HG03196 (cell line): ENCODE data around the gene KLF6.

Source experiments
- ATAC-seq: cut with Tn5 transposase; IDR thresholded peaks from one replicate; pipeline ENCODE4 v1.9.1; 2021; ENCODE audit not compliant: unreplicated experiment

KLF6 gene

DNA sequence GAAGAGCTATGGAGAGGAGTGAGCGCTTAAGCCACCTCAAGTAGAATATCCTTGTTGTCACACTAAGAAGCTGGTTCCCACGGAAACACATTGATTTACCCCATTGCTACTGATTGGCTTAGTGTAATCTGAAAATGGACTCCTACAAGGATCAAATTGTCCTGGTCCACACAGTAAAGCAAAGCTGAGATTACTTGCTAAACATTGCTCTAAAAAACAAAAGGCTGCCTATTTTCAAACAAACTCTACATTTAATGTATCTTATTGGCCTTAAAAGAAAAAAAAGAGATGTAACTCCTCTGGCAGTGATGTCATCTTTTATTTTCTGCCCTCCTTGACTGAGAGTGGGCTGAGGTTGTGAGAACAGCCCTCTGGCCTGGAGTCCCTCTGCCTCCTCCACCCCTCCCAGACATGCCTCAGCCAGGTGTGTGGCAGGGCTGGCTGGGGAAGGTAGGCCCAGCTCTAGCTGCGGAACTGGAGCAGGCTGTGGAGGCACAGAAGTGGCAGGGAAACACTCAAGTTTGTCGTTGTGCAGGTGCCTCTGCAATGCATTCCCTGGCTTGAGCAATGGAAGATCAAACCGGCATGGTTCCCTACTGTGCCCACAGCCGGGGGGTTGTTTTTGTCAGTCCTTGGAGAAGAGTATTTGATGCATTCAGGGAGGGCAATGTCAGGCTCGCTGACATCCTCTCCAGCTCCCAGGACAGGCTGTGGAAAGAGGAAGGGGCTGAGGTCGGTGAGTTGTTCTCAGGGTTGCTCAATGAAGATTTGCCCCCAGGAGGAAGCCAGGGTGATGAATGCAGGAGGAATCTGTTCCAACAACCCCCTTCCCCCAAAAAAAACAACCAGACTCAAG, 9.1 kb downstream of the KLF6 start:
- ATAC-seq, result no peak

GRCh38 chr10:3774814-3775695, 10.0 kb downstream of the KLF6 start:
- no peak for ATAC-seq

DNA sequence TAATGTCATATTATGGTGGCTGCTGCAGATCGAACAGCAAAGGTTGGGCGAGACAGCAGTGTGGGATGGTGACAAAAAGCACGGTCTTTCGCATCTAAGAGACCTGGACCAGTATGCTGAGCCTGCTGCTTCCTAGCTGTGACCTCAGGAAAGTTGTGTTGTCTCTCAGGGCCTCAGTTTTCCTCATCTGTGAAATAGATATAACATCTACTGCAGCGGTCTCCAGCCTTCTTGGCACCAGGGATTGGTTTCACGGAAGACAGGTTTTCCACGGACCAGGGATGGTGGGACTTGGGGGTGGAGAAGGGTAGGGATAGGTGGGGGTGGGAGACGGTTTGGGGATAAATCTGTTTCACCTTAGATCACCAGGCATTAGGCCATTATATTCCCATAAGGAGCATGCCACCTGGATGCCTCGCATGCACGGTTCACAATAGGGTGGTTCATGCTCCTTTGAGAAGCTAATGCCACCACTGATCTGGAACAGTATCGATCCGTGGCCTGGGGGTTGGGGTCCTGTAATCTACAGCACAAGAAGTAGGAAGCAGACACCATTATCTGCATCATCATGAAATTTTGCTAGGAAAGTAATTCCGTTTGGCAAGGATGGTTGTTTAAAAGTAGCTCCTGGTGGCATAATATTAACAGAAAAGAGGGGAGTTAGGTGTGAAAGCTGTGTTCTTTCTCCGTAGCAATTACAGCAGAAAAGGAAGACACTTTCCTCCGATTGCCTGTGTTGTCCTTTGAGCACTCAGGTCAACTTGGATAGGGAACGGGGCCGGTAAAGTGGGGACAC, 10.8 kb downstream of the KLF6 start:
- ATAC-seq, result no peak

- ATAC-seq, result no peak
These were observed 11.5 kb downstream of the KLF6 start for GRCh38 chr10:3773460-3774017.

DNA sequence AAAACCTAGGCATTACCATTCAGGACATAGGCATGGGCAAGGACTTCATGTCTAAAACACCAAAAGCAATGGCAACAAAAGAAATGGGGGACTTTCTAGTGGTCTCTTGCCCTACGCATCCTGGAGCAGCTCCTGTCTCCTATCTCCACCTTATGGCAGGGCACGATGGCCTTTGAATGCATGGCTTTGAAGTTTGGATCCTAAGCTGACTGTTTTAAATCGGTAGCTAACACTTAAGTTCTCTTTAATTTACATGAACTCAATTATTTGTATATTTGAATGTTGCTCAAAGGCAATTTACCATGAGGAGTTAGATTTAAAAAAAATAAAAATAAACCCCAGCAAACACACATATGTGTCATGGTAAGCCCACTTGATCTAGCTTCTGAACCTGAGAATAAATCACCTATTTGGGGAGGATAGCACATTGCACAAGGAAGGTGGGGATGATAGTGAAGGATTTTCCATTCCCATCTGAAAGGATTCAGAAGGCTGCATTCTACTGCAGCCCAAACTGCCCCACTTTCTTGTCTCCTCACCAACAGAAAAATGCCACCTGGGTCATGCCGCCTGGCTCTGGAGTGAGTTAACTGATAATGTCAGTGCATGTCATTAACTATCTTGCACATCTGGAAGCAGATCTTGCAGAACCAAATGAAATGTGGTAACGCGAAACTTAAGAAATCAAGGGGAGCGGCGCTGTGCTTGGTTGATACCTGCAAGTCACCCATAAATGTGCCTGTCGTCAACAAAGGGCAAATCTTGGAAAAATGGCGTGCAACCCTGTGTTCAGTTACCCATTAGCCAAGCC, 12.4 kb downstream of the KLF6 start:
- ATAC-seq, result no peak

DNA sequence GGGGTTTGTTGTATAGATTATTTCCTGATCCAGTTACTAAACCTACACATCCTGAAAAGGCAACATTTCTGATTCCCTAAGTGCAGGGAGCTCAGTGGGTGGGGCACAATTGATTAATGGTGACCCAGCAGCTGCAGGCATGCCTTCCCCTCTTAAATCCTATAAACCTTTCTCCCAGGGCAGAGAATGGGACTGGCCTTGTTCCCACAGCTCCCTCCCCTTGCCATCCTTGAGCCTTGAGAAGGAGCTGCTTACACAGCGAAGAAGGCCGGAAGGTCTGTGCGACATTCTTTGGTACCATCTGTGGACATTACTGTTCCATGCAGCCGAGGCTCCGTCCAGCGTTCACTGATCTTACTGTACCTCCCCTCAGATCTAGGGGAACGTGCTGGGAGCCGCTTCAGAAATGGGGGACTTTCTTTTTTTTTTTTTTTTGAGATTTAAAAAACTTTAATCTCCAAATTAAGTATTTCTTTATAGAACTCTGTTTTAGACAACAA, 14.3 kb downstream of the KLF6 start:
- no peak for ATAC-seq

DNA sequence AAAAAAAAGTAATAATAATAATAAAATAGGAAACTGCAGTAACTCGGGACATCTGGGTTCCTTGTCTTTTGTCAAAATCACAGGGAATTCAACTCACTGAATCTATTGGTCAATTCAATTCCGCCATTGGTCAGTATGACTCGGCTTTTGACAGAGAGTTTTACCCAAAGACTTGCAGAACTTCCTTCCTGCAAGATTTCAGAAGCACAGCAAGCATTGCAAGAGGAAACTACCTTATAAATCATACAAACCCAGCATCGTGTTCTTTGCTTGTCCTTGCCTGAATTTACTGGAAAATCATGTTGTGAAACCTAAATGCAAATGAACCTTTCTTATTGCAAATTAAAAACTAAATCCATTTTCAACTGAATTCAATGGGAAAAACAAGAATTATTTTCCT, 15.5 kb downstream of the KLF6 start:
- ATAC-seq, result no peak

DNA sequence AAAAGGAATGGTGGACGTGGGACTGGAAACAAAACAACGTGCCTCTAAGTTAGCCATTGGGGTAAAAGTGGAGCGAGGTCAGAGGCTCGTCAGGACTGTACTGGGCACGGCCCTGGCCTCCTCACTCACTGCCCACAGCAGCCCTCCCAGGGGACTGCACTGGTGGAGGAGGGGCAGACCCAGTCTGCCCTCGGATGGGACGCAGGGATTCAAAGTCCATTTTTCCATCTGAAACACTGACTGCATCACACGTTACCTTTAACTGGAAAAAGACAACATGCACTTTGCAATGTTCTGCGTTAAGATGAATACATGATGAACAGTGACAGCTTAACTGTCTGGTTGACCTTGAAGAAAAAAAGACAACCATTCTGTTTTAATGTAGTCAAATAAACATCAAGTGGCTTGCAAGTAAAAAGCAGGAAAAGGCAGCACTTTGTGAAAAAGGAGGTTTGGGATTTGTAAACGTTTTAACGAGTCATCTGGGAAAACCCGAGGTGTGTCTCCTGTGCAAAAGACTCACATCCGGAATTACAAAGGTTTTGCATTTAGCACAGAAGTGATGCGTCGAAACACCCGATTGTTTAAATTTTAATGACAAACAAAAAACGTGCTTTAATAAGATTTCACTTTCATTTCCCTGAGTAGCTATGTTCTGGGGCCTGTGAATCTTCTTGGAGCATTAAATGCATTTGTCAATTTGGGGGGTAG, 18.8 kb downstream of the KLF6 start:
- no peak for ATAC-seq

GRCh38 chr10:3765146-3765545, 19.9 kb downstream of the KLF6 start:
- ATAC-seq, result no peak

GRCh38 chr10:3764626-3765112, 20.3 kb downstream of the KLF6 start:
- ATAC-seq, result no peak

DNA sequence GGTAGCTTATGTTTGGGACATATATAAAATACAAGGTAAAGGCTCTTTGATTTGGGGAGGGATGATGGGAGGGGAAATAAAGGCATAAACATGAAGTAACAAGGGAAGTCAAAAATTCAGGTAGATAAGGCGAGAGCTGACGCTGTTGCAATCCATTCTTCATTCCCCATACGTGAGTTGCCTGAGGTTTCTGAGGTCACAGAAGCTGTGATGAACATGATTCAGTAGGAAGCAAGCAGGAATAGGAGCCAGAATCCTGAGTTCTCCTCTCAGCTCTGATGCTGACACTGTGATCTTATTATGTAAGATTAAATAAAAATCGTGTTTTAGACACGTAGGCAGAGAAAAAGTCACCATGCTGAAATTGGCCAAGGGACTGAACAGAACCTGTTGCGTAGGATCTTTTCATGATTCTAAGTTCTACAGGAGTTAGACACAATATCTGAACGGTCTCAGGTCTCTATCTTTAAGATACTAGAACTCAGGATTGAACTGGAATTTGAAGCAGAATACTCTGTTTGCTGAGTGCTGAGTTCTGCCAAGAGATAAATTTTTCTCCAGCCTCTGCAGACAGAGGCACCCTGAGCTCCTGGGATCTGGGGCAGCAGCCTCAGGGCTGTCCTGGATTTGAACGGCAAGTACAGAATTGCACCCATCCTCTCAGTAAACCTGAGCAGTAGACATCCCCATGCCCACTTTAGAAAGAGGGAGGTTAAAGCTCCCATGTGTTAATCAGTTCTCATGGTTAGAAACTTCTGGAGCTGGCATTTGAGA, 21.0 kb downstream of the KLF6 start:
- ATAC-seq, result no peak

DNA sequence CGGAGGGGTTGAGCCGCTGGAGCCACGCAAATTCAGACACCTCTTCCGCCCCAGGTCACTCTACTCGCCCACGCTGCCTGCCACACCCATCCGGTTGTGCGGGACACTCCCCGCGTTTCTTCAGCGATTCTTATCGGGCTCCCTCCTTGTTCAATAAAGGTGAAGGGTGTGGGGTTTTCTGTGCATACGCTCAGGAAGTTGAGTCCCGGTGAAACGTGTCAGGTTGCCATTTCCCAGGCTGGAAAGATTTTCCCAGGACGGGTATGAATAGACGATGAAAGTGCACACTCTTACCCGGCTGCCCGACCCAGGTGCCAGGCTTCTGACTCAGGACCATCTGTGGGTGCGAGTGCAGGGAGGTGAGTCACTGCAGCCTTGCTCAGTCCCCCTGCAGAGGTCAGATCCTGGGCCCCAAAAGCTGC, 22.0 kb downstream of the KLF6 start:
- no peak for ATAC-seq

DNA sequence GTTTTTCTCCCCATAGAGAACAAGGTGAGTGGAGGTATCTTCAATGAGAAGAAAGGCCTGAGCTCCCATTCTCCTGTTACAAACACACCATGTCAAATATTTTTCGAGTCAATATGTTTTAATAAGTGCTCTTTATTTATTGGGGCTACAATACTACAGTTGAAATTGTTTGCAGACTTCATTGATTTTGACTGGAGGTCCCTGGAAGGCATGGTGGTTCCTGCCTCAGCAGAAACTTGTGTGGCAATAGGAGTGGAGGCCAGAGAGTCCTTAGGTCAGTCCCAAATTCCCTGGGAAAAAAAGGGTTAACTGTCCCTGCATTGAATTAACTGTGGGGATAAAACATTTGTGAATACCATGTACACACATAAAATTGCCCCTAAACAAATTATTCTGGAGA, 22.7 kb downstream of the KLF6 start:
- no peak for ATAC-seq

- no peak for ATAC-seq
These were observed 23.1 kb downstream of the KLF6 start for GRCh38 chr10:3761904-3762303.

DNA sequence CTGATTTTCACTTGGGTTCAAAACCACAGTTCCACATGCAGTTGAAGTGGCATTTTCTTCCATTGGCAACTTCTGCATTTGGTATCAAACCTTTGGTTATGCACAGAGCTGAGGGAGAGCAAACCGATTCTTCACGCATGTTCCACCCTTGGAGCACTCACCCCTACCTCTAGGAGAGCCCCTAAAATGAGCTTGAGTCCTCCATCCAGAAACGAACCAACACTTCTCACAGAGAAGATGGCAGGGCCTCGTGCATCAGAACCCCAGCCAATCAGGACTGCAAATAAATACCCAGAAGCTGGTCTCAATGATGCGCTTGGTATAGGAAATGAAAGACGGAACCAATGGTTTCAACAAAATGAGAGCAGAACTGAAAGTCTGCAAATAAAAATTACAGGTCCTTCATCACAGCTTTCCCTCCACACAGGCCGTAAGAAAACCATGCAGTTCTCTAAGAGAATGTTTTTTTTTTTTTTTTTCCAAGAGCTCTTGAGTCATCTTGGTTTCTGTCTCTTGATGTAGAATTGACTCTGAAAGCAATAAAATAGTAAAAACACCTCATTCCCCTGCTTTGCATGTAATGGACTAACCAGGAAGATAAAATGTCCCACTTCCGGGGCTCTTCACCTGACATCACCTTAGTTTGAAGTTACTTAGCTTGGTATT, 23.9 kb downstream of the KLF6 start:
- ATAC-seq, result peak; percentile 37

- ATAC-seq, result no peak
These were observed 24.9 kb downstream of the KLF6 start for GRCh38 chr10:3760083-3760482.

- ATAC-seq, result no peak
These were observed 25.6 kb downstream of the KLF6 start for GRCh38 chr10:3759397-3759796.

DNA sequence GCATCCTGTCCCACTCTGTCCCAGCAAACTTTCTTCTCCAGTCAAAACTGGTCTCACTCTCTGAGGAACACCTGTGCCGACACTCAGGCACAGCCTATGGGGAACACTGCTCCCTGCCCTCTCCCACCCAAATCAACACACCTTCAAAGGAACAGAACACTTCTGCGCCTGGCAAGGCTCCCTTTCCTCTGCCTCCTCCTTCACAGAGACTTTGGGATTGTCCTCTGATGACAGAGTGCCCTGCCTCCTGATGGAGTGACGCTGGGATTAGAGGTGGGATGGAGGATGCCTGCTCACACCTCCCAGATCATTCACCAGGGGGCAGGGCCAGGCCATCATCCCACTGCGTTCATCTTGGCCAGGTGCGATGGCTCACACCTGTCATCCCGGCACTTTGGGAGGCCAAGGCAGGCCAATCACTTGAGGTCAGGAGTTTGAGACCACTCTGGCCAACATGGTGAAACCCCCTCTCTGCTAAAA, 26.5 kb downstream of the KLF6 start:
- no peak for ATAC-seq
